ENCODE measurements around the gene INPP5A.

GRCh38 chr10:132586739-132587138 lies 49.2 kb downstream of the INPP5A start:
- TF ChIP-seq YY1 (IDR thresholded peaks at IDR 0.05; ENCODE audit: insufficient read depth, insufficient read length) = no peak
- no peak for TF ChIP-seq ZNF274 (IDR thresholded peaks at IDR 0.05; ENCODE audit: low read depth, low read length)
- TF ChIP-seq SUZ12 (IDR thresholded peaks at IDR 0.05; ENCODE audit: extremely low read depth, insufficient read depth, insufficient read length) = no peak
